IPS DF 4.7 (cell line): ENCODE data around the gene CISD3.

ENCODE experiments used
- DNase-seq: peaks from one replicate; pipeline ENCODE4 v3.0.0-alpha.2; 2013; ENCODE audit warnings: low spot score; ENCODE audit errors: extremely low read depth

The CISD3 gene

GRCh38 chr17:38729886-38730525 lies at the start of gene CISD3:
CISD3 (plus strand) TSS chr17:38730341; CDS start chr17:38730359, 18 bp downstream.
- no peak for DNase-seq

- DNase-seq, result no peak
These were observed 49.0 kb upstream of the CISD3 start for GRCh38 chr17:38681096-38681495.

- no peak for DNase-seq
These were observed 44.6 kb upstream of the CISD3 start for GRCh38 chr17:38685491-38685890.

- no peak for DNase-seq
These were observed 42.9 kb upstream of the CISD3 start for GRCh38 chr17:38687286-38687685.

- DNase-seq, result no peak
These were observed 39.8 kb upstream of the CISD3 start for GRCh38 chr17:38690386-38690785.

GRCh38 chr17:38691154-38691553 lies 39.0 kb upstream of the CISD3 start:
- DNase-seq, result no peak

GRCh38 chr17:38693700-38694329 lies 36.3 kb upstream of the CISD3 start:
- DNase-seq, result no peak

GRCh38 chr17:38697061-38697820 lies 32.9 kb upstream of the CISD3 start:
- no peak for DNase-seq

- DNase-seq, result no peak
These were observed 31.4 kb upstream of the CISD3 start for GRCh38 chr17:38698760-38699159.

GRCh38 chr17:38701504-38702165 lies 28.5 kb upstream of the CISD3 start:
- DNase-seq, result no peak

GRCh38 chr17:38702166-38702915 lies 27.8 kb upstream of the CISD3 start:
- no peak for DNase-seq

- no peak for DNase-seq
These were observed 27.0 kb upstream of the CISD3 start for GRCh38 chr17:38702916-38703741.

- peak; percentile 82 for DNase-seq
These were observed 26.2 kb upstream of the CISD3 start for GRCh38 chr17:38703742-38704605.

GRCh38 chr17:38704606-38705522 lies 25.3 kb upstream of the CISD3 start, which contains the start of gene MLLT6:
MLLT6 (plus strand) TSS chr17:38705273; CDS start chr17:38705633, 360 bp downstream.
- DNase-seq, result no peak

GRCh38 chr17:38705523-38705802 lies 24.7 kb upstream of the CISD3 start:
- no peak for DNase-seq

- no peak for DNase-seq
These were observed 24.2 kb upstream of the CISD3 start for GRCh38 chr17:38705803-38706504.

GRCh38 chr17:38706505-38707216 lies 23.5 kb upstream of the CISD3 start:
- DNase-seq, result no peak
